HG03095 (cell line): ENCODE measurements around the gene C11orf68.
A peak's percentile ranks its signal among the peaks of the same experiment; 100 is the strongest.
"Not testable (repeated sequence)": the region's sequence is repeated elsewhere in the genome, so short reads cannot be mapped to it uniquely, and the experiment has no call there.

Experiments
- ATAC-seq: cut with Tn5 transposase; IDR thresholded peaks from one replicate; pipeline ENCODE4 v1.9.1; 2021; ENCODE audit warnings: moderate library complexity; ENCODE audit not compliant: unreplicated experiment

Gene C11orf68

DNA sequence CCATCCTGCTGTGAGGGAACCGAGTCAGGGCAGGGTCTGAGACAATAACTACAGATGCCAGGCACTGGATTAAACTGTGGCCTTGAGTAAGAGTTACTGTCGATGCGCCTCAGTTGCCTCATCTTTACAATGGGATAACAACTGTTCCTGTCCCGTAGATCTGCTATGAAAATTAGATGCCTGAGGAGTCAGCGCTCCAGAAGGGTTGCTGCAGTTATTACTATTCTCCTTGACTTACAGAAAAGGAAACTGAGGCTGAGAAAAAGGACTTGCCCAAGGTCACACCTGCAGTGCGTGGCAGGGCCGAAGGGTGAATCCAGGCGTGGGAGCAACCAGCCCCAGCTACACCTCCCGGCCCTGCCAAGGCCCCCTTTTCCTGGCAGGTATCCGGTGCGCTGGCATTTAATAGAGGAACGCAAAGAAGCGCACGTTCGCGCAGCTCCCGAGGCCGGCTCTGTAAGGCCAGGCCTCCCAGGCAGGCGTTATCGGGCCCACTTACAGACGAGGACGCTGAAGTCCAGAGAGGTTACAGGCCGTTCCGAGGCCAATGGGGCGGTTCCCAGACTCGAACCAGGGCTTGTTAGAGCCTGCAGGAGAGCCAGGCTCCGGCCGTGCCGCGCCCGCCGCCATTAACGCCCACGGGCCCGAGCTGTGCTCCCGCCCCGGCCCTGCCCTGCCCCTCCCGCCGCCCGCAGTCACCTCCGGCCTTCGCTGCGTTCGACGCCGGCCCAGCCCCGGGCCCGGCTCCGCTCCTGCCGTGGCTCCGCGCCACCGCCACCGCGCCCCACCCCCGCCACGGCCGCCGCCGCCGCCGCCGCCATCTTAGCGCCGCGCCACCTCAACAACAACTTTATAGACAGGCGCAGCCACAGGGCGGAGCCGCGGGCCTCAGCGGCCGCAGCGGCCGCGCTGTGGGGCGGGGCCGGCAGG is at the start of gene C11orf68:
C11orf68 (minus strand) TSS at position 852 of the 930 bp plus-strand sequence; CDS start at position 821, 31 bp downstream.
- peak; percentile 38 for ATAC-seq

GRCh38 chr11:65967329-65967934 is 48.6 kb upstream of the C11orf68 start:
- no peak for ATAC-seq

DNA sequence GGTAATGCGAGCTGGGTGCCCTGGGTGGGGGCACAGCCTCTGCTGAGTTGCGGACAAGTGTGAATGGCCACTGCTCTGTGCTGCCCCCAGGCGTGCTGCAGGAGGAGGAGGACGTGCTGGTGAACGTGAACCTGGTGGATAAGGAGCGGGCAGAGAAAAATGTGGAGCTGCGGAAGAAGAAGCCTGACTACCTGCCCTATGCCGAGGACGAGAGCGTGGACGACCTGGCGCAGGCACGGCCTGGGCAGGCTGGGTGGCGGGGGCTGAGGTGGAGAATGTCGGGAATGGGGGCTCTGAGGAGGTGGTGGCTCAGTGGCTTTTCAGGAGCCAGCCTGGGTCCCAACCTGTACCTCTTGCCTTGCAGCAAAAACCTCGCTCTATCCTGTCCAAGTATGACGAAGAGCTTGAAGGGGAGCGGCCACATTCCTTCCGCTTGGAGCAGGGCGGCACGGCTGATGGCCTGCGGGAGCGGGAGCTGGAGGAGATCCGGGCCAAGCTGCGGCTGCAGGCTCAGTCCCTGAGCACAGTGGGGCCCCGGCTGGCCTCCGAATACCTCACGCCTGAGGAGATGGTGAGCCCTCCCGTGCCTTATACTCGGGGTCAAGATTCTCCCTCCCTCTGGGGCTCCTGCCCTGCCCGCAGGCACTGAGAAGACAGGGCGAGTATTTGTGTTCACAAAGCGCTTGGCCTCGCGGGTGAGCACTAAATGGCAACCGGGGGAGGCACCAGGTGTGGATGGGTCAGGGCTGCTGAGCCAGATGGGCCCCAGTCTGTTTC is 47.3 kb upstream of the C11orf68 start:
- ATAC-seq, result no peak

DNA sequence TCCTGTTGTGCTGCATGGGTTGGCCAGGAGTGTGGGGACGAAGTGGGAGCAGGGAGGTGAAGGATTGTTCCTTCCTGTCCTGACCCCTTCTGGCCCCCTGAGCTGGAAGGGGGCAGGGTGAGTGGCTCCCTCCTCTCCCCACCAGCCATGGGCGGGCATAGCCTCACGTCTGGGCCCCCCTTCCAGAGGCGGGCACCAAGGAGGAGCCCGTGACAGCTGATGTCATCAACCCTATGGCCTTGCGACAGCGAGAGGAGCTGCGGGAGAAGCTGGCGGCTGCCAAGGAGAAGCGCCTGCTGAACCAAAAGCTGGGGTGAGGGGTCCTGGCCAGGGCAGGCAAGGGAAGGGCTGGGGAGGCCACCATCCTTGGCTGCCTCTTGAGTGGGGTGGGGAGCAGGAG is 46.0 kb upstream of the C11orf68 start:
- ATAC-seq, result no peak

- no peak for ATAC-seq
Observed at GRCh38 chr11:65962141-65962564, 43.3 kb upstream of the C11orf68 start.

GRCh38 chr11:65961267-65962140 is 42.6 kb upstream of the C11orf68 start, which contains the start of gene SART1:
Gene SART1 (plus strand): TSS chr11:65961734. CDS start chr11:65961781, 47 bp downstream.
- ATAC-seq, result peak; percentile 65

DNA sequence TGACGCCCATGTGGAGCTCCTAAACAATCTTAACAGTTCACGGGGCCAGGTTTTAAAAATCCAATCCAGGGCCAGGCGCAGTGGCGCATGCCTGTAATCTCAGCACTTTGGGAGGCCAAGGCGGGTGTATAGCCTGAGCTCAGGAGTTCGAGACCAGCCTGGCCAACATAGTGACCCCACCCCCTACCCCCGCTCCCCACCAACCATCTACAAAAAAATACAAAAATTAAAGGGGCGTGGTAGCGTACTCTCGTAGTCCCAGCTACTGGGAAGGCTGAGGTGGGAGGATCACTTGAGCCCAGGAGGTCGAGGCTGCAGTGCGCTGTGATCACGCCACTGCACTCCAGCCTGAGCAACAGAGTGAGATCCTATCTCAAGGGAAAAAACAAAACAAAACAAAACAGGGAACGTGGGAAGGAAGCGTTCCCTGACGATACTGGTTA is 42.0 kb upstream of the C11orf68 start:
- ATAC-seq, result no peak

DNA sequence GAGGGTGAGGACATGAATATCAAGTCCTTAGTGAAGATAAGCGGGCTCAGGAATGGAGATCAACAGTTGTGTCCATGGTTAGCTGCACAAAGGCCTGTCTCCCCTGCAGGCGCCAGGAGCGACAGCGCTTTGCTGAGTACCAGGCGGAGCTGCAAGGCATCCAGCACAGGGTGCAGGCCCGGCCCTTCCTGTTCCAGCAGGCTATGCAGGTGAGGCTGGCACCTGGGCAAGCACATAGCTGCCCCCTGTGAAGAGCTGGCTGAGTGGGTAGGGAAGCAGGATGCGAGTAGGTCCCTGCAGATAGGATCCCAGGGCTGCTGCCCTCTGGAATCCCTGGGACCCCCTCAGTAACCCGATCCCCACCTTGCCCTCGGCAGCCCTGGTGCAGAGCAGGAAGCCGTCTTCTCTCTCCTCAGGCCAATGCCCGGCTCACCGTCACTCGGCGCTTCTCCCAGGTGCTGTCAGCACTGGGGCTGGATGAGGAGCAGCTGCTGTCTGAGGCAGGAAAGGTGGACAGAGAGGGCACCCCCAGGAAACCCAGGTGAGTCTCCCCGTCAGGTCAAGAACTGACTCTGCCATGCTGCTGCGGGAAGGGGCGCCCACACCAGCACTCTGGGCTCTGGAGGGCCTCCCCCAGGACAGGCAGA is 40.0 kb upstream of the C11orf68 start:
- ATAC-seq, result no peak

GRCh38 chr11:65958291-65958690 is 39.4 kb upstream of the C11orf68 start:
- no peak for ATAC-seq

DNA sequence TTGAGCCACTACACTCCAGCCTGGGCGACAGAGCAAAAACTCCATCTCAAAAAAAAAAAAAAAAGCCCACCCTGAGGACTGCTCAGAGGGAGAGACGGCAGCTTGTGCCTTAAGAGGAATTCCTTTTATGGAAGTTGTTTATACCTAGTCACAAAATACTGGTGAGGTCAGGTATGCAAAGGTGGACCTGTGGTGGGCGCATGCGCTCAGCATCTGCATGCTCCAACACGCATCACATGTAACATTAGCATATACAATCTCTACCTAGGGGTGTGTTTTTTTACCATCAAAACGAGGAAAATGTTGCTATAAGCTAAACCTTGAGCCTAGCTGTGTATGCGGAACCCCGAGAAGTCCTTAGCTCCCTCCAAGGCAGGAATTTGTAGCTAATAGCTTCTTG is 35.9 kb upstream of the C11orf68 start:
- ATAC-seq, result no peak

- no peak for ATAC-seq
Observed at GRCh38 chr11:65953471-65953870, 34.6 kb upstream of the C11orf68 start.

- no peak for ATAC-seq
Observed at GRCh38 chr11:65952052-65952521, 33.2 kb upstream of the C11orf68 start.

GRCh38 chr11:65951641-65952040 is 32.8 kb upstream of the C11orf68 start:
- ATAC-seq, result not testable (repeated sequence)

- not testable (repeated sequence) for ATAC-seq
Observed at GRCh38 chr11:65950711-65951110, 31.8 kb upstream of the C11orf68 start.

GRCh38 chr11:65947603-65948125 is 28.8 kb upstream of the C11orf68 start:
- ATAC-seq, result no peak

- ATAC-seq, result no peak
Observed at GRCh38 chr11:65947133-65947532, 28.3 kb upstream of the C11orf68 start.

GRCh38 chr11:65946655-65947054 is 27.8 kb upstream of the C11orf68 start:
- ATAC-seq, result no peak

- ATAC-seq, result no peak
Observed at GRCh38 chr11:65945941-65946558, 27.2 kb upstream of the C11orf68 start.

DNA sequence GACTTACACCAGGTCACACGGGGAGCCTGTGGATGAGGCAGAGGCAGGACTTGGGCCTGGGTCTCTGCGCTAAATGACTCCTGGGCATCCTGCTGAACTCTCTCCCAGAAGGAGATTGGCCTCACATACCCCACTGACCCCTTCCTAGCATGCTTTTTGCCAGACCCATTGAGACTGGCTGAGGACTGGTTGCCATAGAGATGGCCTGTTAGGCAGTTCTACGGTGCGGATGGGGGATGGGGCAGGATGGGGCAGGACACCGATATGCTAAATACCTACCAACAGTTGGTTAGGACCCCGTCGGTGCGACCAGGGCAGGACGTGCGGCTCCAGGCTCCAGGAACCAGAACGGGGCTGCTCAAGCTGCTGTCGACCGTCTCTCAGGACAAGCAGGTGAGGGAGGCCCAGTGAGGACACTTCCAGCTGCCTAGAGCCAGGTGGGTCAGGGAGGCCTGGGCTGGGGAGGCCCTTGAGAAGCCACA is 26.6 kb upstream of the C11orf68 start, which contains the start of gene TSGA10IP:
TSGA10IP (plus strand) TSS at position 51 of the 482 bp plus-strand sequence; CDS start at position 247, 196 bp downstream.
- ATAC-seq, result no peak
